Vagina (tissue), 2 donors: ENCODE results near the gene TTLL12. TPM values are rescaled to one million over a fixed set of nuclear protein-coding genes. Genes with fewer than 3 reads are reported as not detected.

ENCODE experiments used
- DNase-seq, 2 donors: peaks; one replicate each; pipeline ENCODE4 v3.0.0-alpha.2; 2017; ENCODE audit errors: extremely low spot score in 2 of 2
- H3K27ac ChIP-seq: fragments of 200-600 bp; sonication (generic); one replicate; pipeline ENCODE4 v1.5.1; 2019
- H3K27me3 ChIP-seq: fragments of 200-600 bp; sonication (generic); one replicate; pipeline ENCODE4 v1.5.1; 2019
- H3K36me3 ChIP-seq, 2 donors: fragments of 200-600 bp; sonication (generic); one replicate each; pipeline ENCODE4 v1.5.1; 2017 to 2019
- H3K4me1 ChIP-seq: fragments of 200-600 bp; sonication (generic); one replicate; pipeline ENCODE4 v1.5.1; 2019
- H3K4me3 ChIP-seq, 2 donors: fragments of 200-600 bp; sonication (generic); 1 replicate in 1 of 2; 2 replicates in 1 of 2; pipeline ENCODE4 v1.5.1; 2016 to 2019
- H3K9me3 ChIP-seq: fragments of 200-600 bp; sonication (generic); one replicate; pipeline ENCODE4 v1.5.1; 2019
- POLR2A ChIP-seq, 2 donors: fragments of 450-650 bp; IDR thresholded peaks; one replicate each; pipeline ENCODE4 v1.6.1; 2017; ENCODE audit warnings: antibody characterized with exemption in 2 of 2, mild to moderate bottlenecking in 2 of 2, moderate library complexity in 2 of 2
- POLR2AphosphoS5 ChIP-seq, 2 donors: sonication (generic); formaldehyde crosslinking; IDR thresholded peaks; one replicate each; pipeline ENCODE4 v1.9.0; 2017; ENCODE audit warnings: antibody characterized with exemption in 2 of 2, mild to moderate bottlenecking in 2 of 2, low read depth in 1 of 2; ENCODE audit not compliant: insufficient read depth in 1 of 2
- intact Hi-C: fragments of 100-400 bp; cut with DNase I; formaldehyde crosslinking; loops from one replicate; pipeline ENCODE4 v1.15.1; 2023
- total RNA-seq: library from RNA; depleted of rRNA; stranded (reverse); fragments of >200 nt; gene quantifications from one replicate; pipeline ENCODE4 v1.2.3, GENCODE V29; 2016
- TF ChIP-seq, protein P1 (sequence below), 3 experiments: fragments of 450-650 bp in 2 of 3; fragments of 200-600 bp in 1 of 3; sonication (generic) in 1 of 3; IDR thresholded peaks; one replicate each; pipeline ENCODE4 v1.5.1; 2017 to 2019; ENCODE audit warnings: antibody characterized with exemption in 3 of 3, mild to moderate bottlenecking in 2 of 3, moderate library complexity in 2 of 3

Gene TTLL12
- total RNA-seq, 1 donor from 2014 or later, result 56.2 TPM

DNA sequence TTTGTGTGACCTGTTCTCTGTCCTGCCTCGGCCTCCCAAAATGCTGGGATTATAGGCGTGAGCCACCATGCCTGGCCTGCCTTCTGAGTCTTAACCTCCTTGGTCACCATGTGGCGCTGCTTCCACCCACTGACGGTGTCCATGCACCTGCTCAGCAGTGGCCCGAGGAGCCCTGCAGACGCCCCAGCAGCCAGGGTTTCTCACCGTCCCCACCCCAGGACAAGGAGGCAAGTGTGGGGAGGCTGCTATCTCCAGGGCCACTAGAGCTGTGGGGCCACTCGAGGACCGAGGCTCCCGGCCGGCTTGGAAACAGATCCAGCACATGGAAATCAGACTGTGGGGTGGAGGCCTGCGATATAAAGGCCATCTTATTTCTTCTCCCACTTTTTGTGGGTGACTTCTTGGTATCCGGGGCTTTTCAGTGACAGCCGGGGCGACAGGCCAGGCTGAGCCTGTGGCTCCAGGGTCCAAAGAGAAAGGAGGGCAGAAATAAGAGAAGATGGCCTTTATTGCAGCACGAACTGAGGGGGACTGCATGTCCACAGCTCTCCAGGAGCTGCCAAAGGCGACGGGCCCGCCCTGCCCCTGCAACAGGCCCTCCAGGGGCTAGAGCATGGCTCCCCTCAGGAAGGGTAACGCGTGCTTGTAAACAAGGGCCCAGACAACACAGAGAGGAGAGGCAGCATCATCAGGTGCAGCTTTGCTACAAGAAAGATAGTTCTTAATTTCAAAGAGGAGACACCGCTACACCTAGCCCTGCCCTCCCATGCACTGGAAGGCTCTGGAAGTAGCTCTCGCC is 20.6 kb downstream of the TTLL12 start:
- Histone ChIP-seq H3K27ac (no peak overlapping the region), H3K36me3 (peaks cover 0 to 40% of the 10 kb centered on the region in 2 donors), H3K27me3 (no peaks in the 10 kb centered on the region), H3K4me3 (no peak overlapping the region), H3K4me1 (peaks cover 27% of the 10 kb centered on the region), H3K9me3 (no peaks in the 10 kb centered on the region)
- no peak for DNase-seq
- TF ChIP-seq POLR2A (IDR thresholded peaks at IDR 0.05) (no peak), POLR2AphosphoS5 (IDR thresholded peaks at IDR 0.05; ENCODE audit: insufficient read depth in 1 of 2, low read depth in 1 of 2) (no peak)
- TF ChIP-seq, protein P1, sequence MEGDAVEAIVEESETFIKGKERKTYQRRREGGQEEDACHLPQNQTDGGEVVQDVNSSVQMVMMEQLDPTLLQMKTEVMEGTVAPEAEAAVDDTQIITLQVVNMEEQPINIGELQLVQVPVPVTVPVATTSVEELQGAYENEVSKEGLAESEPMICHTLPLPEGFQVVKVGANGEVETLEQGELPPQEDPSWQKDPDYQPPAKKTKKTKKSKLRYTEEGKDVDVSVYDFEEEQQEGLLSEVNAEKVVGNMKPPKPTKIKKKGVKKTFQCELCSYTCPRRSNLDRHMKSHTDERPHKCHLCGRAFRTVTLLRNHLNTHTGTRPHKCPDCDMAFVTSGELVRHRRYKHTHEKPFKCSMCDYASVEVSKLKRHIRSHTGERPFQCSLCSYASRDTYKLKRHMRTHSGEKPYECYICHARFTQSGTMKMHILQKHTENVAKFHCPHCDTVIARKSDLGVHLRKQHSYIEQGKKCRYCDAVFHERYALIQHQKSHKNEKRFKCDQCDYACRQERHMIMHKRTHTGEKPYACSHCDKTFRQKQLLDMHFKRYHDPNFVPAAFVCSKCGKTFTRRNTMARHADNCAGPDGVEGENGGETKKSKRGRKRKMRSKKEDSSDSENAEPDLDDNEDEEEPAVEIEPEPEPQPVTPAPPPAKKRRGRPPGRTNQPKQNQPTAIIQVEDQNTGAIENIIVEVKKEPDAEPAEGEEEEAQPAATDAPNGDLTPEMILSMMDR (IDR thresholded peaks at IDR 0.05), result no peak
- intact Hi-C loops, result no loop called here

DNA sequence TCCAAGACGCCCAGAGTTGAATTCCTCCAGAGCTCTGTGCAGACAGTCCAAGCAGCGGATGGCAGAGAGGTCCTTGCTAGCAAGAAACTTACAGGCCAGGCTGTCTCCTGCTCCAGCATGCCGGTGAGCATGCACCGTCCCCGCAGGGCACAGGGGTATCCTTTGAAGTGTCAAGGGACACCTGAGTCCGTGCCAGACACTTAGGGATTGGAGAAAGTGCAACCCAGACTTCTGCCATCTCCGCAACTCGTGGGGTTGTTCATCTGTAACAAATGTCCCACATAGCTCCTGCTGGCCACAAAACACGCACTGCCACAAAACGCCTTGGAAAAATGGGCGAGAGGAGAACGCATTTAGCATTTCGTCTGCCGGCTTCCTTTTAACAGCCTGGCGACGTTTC is 22.3 kb downstream of the TTLL12 start:
- Histone ChIP-seq H3K27ac (peak overlapping the region; percentile 74), H3K36me3 (peaks cover 0 to 34% of the 10 kb centered on the region in 2 donors), H3K9me3 (no peaks in the 10 kb centered on the region), H3K27me3 (no peaks in the 10 kb centered on the region), H3K4me1 (peaks cover 31% of the 10 kb centered on the region), H3K4me3 (no peak overlapping the region)
- intact Hi-C loops, result no loop called here
- DNase-seq, result no peak
- TF ChIP-seq POLR2A (IDR thresholded peaks at IDR 0.05) (no peak), POLR2AphosphoS5 (IDR thresholded peaks at IDR 0.05; ENCODE audit: insufficient read depth in 1 of 2, low read depth in 1 of 2) (no peak)
- TF ChIP-seq, protein P1 (IDR thresholded peaks at IDR 0.05), result no peak

- peak overlapping the region; percentile 74 for H3K27ac ChIP-seq
- peaks cover 0 to 34% of the 10 kb centered on the region in 2 donors for H3K36me3 ChIP-seq
- peaks cover 44% of the 10 kb centered on the region for H3K4me1 ChIP-seq
These were observed 23.6 kb downstream of the TTLL12 start for GRCh38 chr22:43163241-43163795.

GRCh38 chr22:43162412-43163150 is 24.4 kb downstream of the TTLL12 start:
- Histone ChIP-seq H3K36me3 (peaks cover 0 to 29% of the 10 kb centered on the region in 2 donors), H3K4me3 (no peak overlapping the region), H3K4me1 (peaks cover 52% of the 10 kb centered on the region), H3K27ac (no peak overlapping the region), H3K27me3 (no peaks in the 10 kb centered on the region), H3K9me3 (no peaks in the 10 kb centered on the region)
- intact Hi-C loops, result no loop called here
- DNase-seq, result no peak
- no peak for TF ChIP-seq POLR2AphosphoS5 (IDR thresholded peaks at IDR 0.05; ENCODE audit: insufficient read depth in 1 of 2, low read depth in 1 of 2)

More at GRCh38 chr22:43163241-43163795, 23.6 kb downstream of the TTLL12 start:
- H3K27me3 ChIP-seq, result no peaks in the 10 kb centered on the region
- H3K4me3 ChIP-seq, result no peak overlapping the region
- intact Hi-C loops, result no loop called here
- no peaks in the 10 kb centered on the region for H3K9me3 ChIP-seq
- DNase-seq, result no peak
- TF ChIP-seq POLR2AphosphoS5 (IDR thresholded peaks at IDR 0.05; ENCODE audit: insufficient read depth in 1 of 2, low read depth in 1 of 2) (no peak), POLR2A (IDR thresholded peaks at IDR 0.05) (no peak)
- TF ChIP-seq, protein P1 (IDR thresholded peaks at IDR 0.05), result no peak

- no peak for DNase-seq
- no peaks in the 10 kb centered on the region for H3K9me3 ChIP-seq
- peak overlapping the region; percentile 11 for H3K27ac ChIP-seq
- TF ChIP-seq POLR2A (IDR thresholded peaks at IDR 0.05) (no peak), POLR2AphosphoS5 (IDR thresholded peaks at IDR 0.05; ENCODE audit: insufficient read depth in 1 of 2, low read depth in 1 of 2) (no peak)
- no peak overlapping the region for H3K4me3 ChIP-seq
- H3K4me1 ChIP-seq, result peaks cover 71% of the 10 kb centered on the region
- H3K27me3 ChIP-seq, result no peaks in the 10 kb centered on the region
- peaks cover 0 to 25% of the 10 kb centered on the region in 2 donors for H3K36me3 ChIP-seq
- intact Hi-C loops, result no loop called here
These were observed 26.3 kb downstream of the TTLL12 start for GRCh38 chr22:43160497-43161126.
